Measurements from ENCODE around the gene TGFBR2. TPM values are rescaled to one million over a fixed set of nuclear protein-coding genes. Genes with fewer than 3 reads are reported as not detected.
A peak's percentile ranks its signal among the peaks of the same experiment; 100 is the strongest.

TGFBR2 gene
- total and polyA plus RNA-seq, 5 donors from 2014 or later = 35.8 to 92.6 (median 57.4) TPM

DNA sequence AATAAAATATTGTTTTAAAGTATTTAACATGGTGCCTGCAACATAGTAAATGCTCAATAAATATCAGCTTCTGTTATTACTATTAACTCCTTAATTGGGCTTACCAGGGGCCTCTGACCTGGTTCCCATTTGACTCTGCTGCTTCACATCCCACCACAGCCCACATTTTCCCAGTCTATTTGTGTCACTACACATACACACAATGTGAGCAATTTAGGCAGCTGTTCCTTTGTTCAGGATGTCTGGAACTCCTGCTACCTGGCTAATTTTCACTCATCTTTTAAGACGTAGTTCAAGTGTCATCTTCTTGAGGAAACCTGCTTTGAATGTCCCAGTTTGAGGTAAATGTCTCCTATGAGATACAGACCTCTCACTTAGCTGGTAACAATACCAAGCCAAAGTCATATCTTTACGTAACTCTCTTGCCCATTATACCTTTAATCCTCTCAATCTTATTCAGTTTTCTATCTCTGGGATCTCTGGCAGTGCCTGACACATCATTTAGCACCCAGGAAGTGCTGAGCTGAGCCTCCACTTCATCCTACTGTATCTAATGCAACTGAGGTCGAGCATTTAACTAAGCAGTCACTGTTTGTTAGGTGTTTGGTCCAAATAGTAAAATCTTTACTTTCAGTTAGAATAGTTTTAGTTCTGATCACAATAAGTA is 4.4 kb downstream of the TGFBR2 start:
- DNase-seq (peak in 1 of 3 donors; percentile 27), ATAC-seq (ENCODE audit: low read depth in 2 of 2) (no peak)
- Histone ChIP-seq H3K4me3 (ENCODE audit: low read depth, low read length) (peak overlapping the region; percentile 96), H3K4me1 (ENCODE audit: control insufficient read depth, insufficient read depth, low read length, poor library complexity, severe bottlenecking) (peaks cover 72% of the 10 kb centered on the region), H3K36me3 (ENCODE audit: control insufficient read depth, insufficient read depth, low read length) (no peaks in the 10 kb centered on the region), H3K9me3 (ENCODE audit: control insufficient read depth in 2 of 2, low read length in 2 of 2) (no peaks in the 10 kb centered on the region), H3K27me3 (ENCODE audit: control insufficient read depth, insufficient read depth, low read length) (no peaks in the 10 kb centered on the region), H3K27ac (ENCODE audit: insufficient read depth, low read length, poor library complexity, severe bottlenecking) (peak overlapping the region; percentile 78)
- Mint-ChIP-seq H3K36me3 (peaks cover 9% of the 10 kb centered on the region), H3K27ac (peak overlapping the region; percentile 92 to 98 (median 98)), H3K4me3 (peak overlapping the region; percentile 87 to 97 (median 92)), H3K4me1 (peaks cover 59 to 75% (median 70%) of the 10 kb centered on the region in 4 donors), H3K9me3 (peaks cover 0 to 2% (median 0%) of the 10 kb centered on the region in 7 donors), H3K27me3 (no peaks in the 10 kb centered on the region)

DNA sequence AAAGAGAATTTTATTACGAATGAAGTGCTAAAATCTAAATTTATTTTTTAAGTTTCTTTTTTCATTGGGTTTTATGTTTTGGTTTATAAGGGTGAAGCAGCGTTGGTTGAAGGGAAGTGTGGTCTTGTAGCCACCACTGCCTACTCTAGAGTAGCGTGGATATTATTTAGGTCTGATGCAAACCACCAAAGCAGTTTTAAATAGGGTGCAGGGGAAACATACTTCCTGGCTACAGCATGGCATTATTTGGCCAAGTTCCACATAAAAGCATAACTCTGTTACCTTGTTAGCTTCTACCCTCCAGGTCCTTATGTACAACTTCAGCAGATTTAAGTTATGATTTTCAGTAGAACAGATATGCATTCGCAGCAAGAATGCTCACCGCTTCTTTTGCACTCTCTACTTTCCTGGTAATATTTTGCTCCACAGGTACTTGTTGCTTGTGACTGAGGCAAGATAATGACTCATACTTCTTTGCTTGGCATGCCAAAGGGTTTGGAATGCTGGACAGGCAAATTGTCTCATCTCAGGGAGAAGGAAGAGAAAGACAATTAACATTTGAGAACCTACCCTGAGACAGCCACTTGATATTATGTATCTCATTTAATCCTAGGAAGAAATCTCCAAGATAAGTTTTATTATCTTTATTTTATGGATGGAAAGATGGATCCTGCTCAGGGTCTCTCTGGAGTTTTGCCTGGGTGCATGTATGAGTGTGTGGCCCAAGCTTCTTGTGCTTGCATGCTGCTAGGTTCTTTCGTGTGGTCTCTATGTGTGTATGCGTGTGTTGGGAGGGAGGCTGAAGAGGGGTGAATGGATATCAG is 5.4 kb downstream of the TGFBR2 start:
- peak in 1 of 3 donors; percentile 67 for DNase-seq
- Histone ChIP-seq H3K27ac (ENCODE audit: insufficient read depth, low read length, poor library complexity, severe bottlenecking) (peak overlapping the region; percentile 78), H3K4me1 (ENCODE audit: control insufficient read depth, insufficient read depth, low read length, poor library complexity, severe bottlenecking) (peaks cover 76% of the 10 kb centered on the region), H3K4me3 (ENCODE audit: low read depth, low read length) (peak overlapping the region; percentile 96), H3K9me3 (ENCODE audit: control insufficient read depth in 2 of 2, low read length in 2 of 2) (no peaks in the 10 kb centered on the region), H3K27me3 (ENCODE audit: control insufficient read depth, insufficient read depth, low read length) (no peaks in the 10 kb centered on the region), H3K36me3 (ENCODE audit: control insufficient read depth, insufficient read depth, low read length) (no peaks in the 10 kb centered on the region)
- peak in 1 of 2 donors; percentile 44 for ATAC-seq (ENCODE audit: low read depth in 2 of 2)
- Mint-ChIP-seq H3K4me1 (peaks cover 66 to 78% (median 74%) of the 10 kb centered on the region in 4 donors), H3K27ac (peak overlapping the region; percentile 93 to 98 (median 98)), H3K4me3 (peak overlapping the region; percentile 87 to 97 (median 92)), H3K9me3 (no peaks in the 10 kb centered on the region), H3K27me3 (no peaks in the 10 kb centered on the region), H3K36me3 (peaks cover 9% of the 10 kb centered on the region)

DNA sequence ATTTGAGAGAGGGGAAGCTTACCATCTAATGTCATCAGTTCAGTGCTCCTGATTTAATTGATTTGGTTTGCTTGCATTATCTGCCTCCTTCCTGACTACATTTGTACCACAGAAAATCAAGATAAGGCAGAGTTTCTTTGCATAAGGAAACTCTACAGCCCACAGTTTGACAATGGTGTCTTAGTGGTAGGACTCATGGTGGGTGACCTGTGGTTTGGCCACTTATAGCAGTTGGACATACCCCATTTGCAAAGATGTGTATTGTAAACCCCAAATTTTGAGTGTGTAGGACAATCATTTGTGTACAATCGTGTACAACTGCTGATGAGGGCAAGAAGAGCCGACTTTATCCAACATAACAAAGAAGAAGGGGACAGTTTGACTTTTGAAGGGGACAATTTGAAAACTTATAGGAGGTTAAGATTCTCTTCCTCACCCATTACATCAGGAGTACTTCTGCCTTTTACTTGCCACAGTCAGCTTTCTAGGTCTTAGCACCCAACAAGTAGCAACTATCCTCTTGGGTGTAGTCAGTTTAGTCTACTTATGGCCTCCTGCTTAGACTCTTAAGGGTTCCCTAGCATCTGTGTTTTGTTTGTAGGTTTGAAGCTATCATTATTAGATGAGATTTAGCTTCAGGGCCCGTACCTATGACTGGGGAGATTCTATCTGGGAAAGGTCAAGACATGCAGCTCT is 6.2 kb downstream of the TGFBR2 start:
- Mint-ChIP-seq H3K4me3 (peak overlapping the region; percentile 87 to 97 (median 92)), H3K27me3 (no peaks in the 10 kb centered on the region), H3K4me1 (peaks cover 74 to 83% (median 80%) of the 10 kb centered on the region in 4 donors), H3K27ac (peak overlapping the region; percentile 93 to 98 (median 98)), H3K36me3 (peaks cover 10% of the 10 kb centered on the region), H3K9me3 (no peaks in the 10 kb centered on the region)
- Histone ChIP-seq H3K36me3 (ENCODE audit: control insufficient read depth, insufficient read depth, low read length) (no peaks in the 10 kb centered on the region), H3K4me3 (ENCODE audit: low read depth, low read length) (peak overlapping the region; percentile 96), H3K4me1 (ENCODE audit: control insufficient read depth, insufficient read depth, low read length, poor library complexity, severe bottlenecking) (peaks cover 78% of the 10 kb centered on the region), H3K27ac (ENCODE audit: insufficient read depth, low read length, poor library complexity, severe bottlenecking) (peak overlapping the region; percentile 78), H3K27me3 (ENCODE audit: control insufficient read depth, insufficient read depth, low read length) (no peaks in the 10 kb centered on the region), H3K9me3 (ENCODE audit: control insufficient read depth in 2 of 2, low read length in 2 of 2) (no peaks in the 10 kb centered on the region)
- DNase-seq = peak in 1 of 3 donors; percentile 37
- no peak for ATAC-seq (ENCODE audit: low read depth in 2 of 2)

DNA sequence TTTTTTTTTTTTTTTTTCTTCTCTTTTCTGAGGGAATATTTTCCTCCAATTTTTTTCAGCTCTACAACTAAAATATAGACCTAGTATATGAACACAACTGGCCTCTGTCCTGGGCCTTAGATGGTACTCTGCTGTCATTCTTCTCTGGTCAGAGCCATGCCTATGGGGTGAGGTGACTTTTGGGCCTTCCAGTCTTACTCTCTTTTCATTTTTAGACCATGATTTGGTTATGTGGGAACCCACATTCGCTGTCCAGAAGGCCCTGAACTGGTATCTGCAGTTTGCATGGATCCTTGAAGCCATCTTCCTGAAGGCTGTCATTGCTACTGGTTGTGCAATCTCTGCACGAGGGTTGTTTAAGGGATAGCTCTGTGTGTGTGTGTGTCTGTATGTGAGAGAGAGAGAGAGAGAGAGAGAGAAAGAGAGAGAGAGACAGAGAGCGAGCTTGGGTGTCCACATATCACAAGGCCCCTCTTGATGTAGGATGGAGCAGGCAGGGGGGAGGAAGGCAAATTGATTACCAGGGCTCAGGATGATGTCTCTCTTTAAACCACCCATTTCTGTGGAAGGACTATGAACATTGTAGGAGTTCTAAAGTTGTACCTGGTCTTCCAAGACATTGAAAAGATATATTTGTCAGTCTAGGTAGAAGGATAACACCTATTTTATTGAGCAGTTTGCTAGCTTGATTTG is 6.9 kb downstream of the TGFBR2 start:
- H3K27ac ChIP-seq (ENCODE audit: insufficient read depth, low read length, poor library complexity, severe bottlenecking) = peak overlapping the region; percentile 78
- peaks cover 11% of the 10 kb centered on the region for H3K36me3 Mint-ChIP-seq
- no peaks in the 10 kb centered on the region for H3K9me3 ChIP-seq (ENCODE audit: control insufficient read depth in 2 of 2, low read length in 2 of 2)
- no peaks in the 10 kb centered on the region for H3K36me3 ChIP-seq (ENCODE audit: control insufficient read depth, insufficient read depth, low read length)
- DNase-seq (peak in 1 of 3 donors; percentile 23), ATAC-seq (ENCODE audit: low read depth in 2 of 2) (no peak)
- H3K9me3 Mint-ChIP-seq = no peaks in the 10 kb centered on the region
- H3K27me3 ChIP-seq (ENCODE audit: control insufficient read depth, insufficient read depth, low read length) = no peaks in the 10 kb centered on the region
- peaks cover 78 to 89% (median 82%) of the 10 kb centered on the region in 4 donors for H3K4me1 Mint-ChIP-seq
- H3K27ac Mint-ChIP-seq = peak overlapping the region; percentile 93 to 98 (median 98)
- peaks cover 82% of the 10 kb centered on the region for H3K4me1 ChIP-seq (ENCODE audit: control insufficient read depth, insufficient read depth, low read length, poor library complexity, severe bottlenecking)
- peak overlapping the region; percentile 87 to 97 (median 92) for H3K4me3 Mint-ChIP-seq
- peak overlapping the region; percentile 96 for H3K4me3 ChIP-seq (ENCODE audit: low read depth, low read length)
- H3K27me3 Mint-ChIP-seq = no peaks in the 10 kb centered on the region

DNA sequence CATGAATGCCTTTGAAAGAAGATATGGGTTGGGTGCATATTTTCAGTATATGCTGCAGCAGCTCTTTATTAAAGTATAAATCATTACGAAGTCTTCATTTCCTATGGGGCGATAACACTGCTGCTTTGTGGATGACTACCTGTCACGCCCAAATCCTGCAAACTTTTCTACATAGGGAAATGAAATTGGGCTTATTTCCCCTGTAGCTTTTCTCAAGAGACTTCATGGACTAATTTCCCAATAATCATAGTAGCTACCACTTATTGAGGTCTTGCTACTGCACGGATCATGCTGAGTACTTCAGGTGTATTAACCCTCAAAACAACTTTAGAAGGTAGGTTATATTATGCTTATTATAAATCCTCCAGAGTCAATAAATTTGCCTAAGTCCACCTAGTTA is 8.0 kb downstream of the TGFBR2 start:
- no peak for ATAC-seq (ENCODE audit: low read depth in 2 of 2)
- peaks cover 87% of the 10 kb centered on the region for H3K4me1 ChIP-seq (ENCODE audit: control insufficient read depth, insufficient read depth, low read length, poor library complexity, severe bottlenecking)
- Mint-ChIP-seq H3K27ac (peak overlapping the region; percentile 69 to 98 (median 98)), H3K9me3 (peaks cover 0 to 2% (median 0%) of the 10 kb centered on the region in 7 donors), H3K27me3 (no peaks in the 10 kb centered on the region), H3K4me3 (peak overlapping the region; percentile 74 to 93 (median 89)), H3K4me1 (peaks cover 83 to 94% (median 87%) of the 10 kb centered on the region in 4 donors), H3K36me3 (peaks cover 11% of the 10 kb centered on the region)
- no peak for DNase-seq
- H3K27me3 ChIP-seq (ENCODE audit: control insufficient read depth, insufficient read depth, low read length) = no peaks in the 10 kb centered on the region
- H3K4me3 ChIP-seq (ENCODE audit: low read depth, low read length) = peak overlapping the region; percentile 96
- peak overlapping the region; percentile 35 for H3K27ac ChIP-seq (ENCODE audit: insufficient read depth, low read length, poor library complexity, severe bottlenecking)
- H3K36me3 ChIP-seq (ENCODE audit: control insufficient read depth, insufficient read depth, low read length) = no peaks in the 10 kb centered on the region
- H3K9me3 ChIP-seq (ENCODE audit: control insufficient read depth in 2 of 2, low read length in 2 of 2) = no peaks in the 10 kb centered on the region

DNA sequence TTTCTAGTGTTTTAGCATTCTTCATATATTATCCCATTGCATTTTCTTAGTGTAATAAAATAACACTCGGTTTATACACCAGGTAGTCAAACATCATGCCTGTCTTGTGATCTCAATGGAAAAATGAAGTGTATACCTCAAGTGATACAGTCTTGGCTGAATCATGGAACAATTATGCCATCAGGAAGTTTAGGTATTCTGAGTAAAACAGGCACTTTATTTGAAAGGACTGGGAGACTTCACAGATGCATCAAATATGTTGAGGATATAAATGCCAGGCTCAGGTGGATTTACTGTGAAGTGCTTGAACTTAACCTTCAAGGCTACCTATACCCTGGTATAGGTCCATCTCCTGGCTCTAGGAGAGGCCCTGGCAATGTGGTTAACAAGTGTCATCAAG is 8.5 kb downstream of the TGFBR2 start:
- Mint-ChIP-seq H3K9me3 (peaks cover 0 to 2% (median 0%) of the 10 kb centered on the region in 7 donors), H3K4me3 (peak overlapping the region; percentile 30 to 93 (median 89)), H3K36me3 (peaks cover 16% of the 10 kb centered on the region), H3K4me1 (peaks cover 82 to 94% (median 87%) of the 10 kb centered on the region in 4 donors), H3K27ac (peak overlapping the region; percentile 69 to 98 (median 98)), H3K27me3 (no peaks in the 10 kb centered on the region)
- H3K36me3 ChIP-seq (ENCODE audit: control insufficient read depth, insufficient read depth, low read length) = no peaks in the 10 kb centered on the region
- peaks cover 85% of the 10 kb centered on the region for H3K4me1 ChIP-seq (ENCODE audit: control insufficient read depth, insufficient read depth, low read length, poor library complexity, severe bottlenecking)
- ATAC-seq (ENCODE audit: low read depth in 2 of 2) (no peak), DNase-seq (no peak)
- no peaks in the 10 kb centered on the region for H3K27me3 ChIP-seq (ENCODE audit: control insufficient read depth, insufficient read depth, low read length)
- no peak overlapping the region for H3K27ac ChIP-seq (ENCODE audit: insufficient read depth, low read length, poor library complexity, severe bottlenecking)
- H3K9me3 ChIP-seq (ENCODE audit: control insufficient read depth in 2 of 2, low read length in 2 of 2) = no peaks in the 10 kb centered on the region
- peak overlapping the region; percentile 65 for H3K4me3 ChIP-seq (ENCODE audit: low read depth, low read length)

All from CD4-positive, CD25-positive, alpha-beta regulatory T cell (primary cell).